Activated CD4-positive, alpha-beta T cell treated with anti-CD3 and anti-CD28 coated beads, Interleukin-2, Interleukin-4, amounts not matched to agents 100 ng/mL and 50 ng/mL, durations not matched to agents 16 hours and 8 hours (primary cell): ENCODE results near the gene CDC42BPG.
"Not testable (repeated sequence)": the region's sequence is repeated elsewhere in the genome, so short reads cannot be mapped to it uniquely, and the experiment has no call there.

Experiments
- DNase-seq: peaks from one replicate; pipeline ENCODE4 v3.0.0-alpha.2; 2020; ENCODE audit warnings: low spot score

CDC42BPG gene

GRCh38 chr11:64850979-64851567, 6.6 kb upstream of the CDC42BPG start:
- no peak for DNase-seq

GRCh38 chr11:64849598-64850356, 5.3 kb upstream of the CDC42BPG start:
- no peak for DNase-seq

- DNase-seq, result no peak
These were observed 4.6 kb upstream of the CDC42BPG start for GRCh38 chr11:64848826-64849597.

- no peak for DNase-seq
These were observed 3.9 kb upstream of the CDC42BPG start for GRCh38 chr11:64848214-64848825.

GRCh38 chr11:64846998-64847666, 2.7 kb upstream of the CDC42BPG start:
- DNase-seq, result peak; percentile 93

GRCh38 chr11:64845776-64846129, 1.3 kb upstream of the CDC42BPG start:
- not testable (repeated sequence) for DNase-seq

GRCh38 chr11:64845129-64845775, 799 bp upstream of the CDC42BPG start:
- DNase-seq, result no peak

- no peak for DNase-seq
These were observed 645 bp downstream of the CDC42BPG start for GRCh38 chr11:64843686-64844329.

- DNase-seq, result no peak
These were observed 1.4 kb downstream of the CDC42BPG start for GRCh38 chr11:64842851-64843685.

- no peak for DNase-seq
These were observed 2.1 kb downstream of the CDC42BPG start for GRCh38 chr11:64842366-64842759.

GRCh38 chr11:64841592-64842365, 2.7 kb downstream of the CDC42BPG start:
- no peak for DNase-seq

GRCh38 chr11:64839887-64840782, 4.3 kb downstream of the CDC42BPG start:
- DNase-seq, result no peak

- no peak for DNase-seq
These were observed 5.1 kb downstream of the CDC42BPG start for GRCh38 chr11:64839335-64839734.

GRCh38 chr11:64838600-64839334, 5.7 kb downstream of the CDC42BPG start:
- DNase-seq, result no peak

GRCh38 chr11:64837887-64838351, 6.5 kb downstream of the CDC42BPG start:
- DNase-seq, result no peak

GRCh38 chr11:64836448-64837072, 7.9 kb downstream of the CDC42BPG start:
- no peak for DNase-seq
